GM20000 (cell line): Measurements from ENCODE around the gene CYP26A1.

Source experiments
- DNase-seq: peaks from one replicate; pipeline ENCODE4 v3.0.0; 2012; ENCODE audit warnings: low spot score
- CTCF ChIP-seq: IDR thresholded peaks from 2 replicates; pipeline ENCODE4 v1.5.1; 2012; ENCODE audit warnings: mild to moderate bottlenecking, control low read depth; ENCODE audit errors: extremely low read depth, missing control alignments

CYP26A1 gene

GRCh38 chr10:93073539-93074146 lies at the start of gene CYP26A1:
Gene CYP26A1 (plus strand): TSS chr10:93073893. CDS start chr10:93073935, 42 bp downstream.
- TF ChIP-seq CTCF = no peak
- peak; percentile 42 for DNase-seq

- no peak for TF ChIP-seq CTCF
- no peak for DNase-seq
Observed at GRCh38 chr10:93026072-93026471, 47.6 kb upstream of the CYP26A1 start.

GRCh38 chr10:93027508-93027907 lies 46.2 kb upstream of the CYP26A1 start:
- TF ChIP-seq CTCF = no peak
- no peak for DNase-seq

- TF ChIP-seq CTCF = no peak
Observed at GRCh38 chr10:93028883-93029282, 44.8 kb upstream of the CYP26A1 start.

GRCh38 chr10:93030409-93030808 lies 43.3 kb upstream of the CYP26A1 start:
- TF ChIP-seq CTCF = no peak
- no peak for DNase-seq

More at GRCh38 chr10:93028883-93029282, 44.8 kb upstream of the CYP26A1 start:
- DNase-seq = no peak

- DNase-seq = no peak
- TF ChIP-seq CTCF = no peak
Observed at GRCh38 chr10:93032105-93032808, 41.4 kb upstream of the CYP26A1 start.

- TF ChIP-seq CTCF = no peak
Observed at GRCh38 chr10:93032809-93033137, 40.9 kb upstream of the CYP26A1 start.

More at GRCh38 chr10:93032809-93033137, 40.9 kb upstream of the CYP26A1 start:
- no peak for DNase-seq
